ENCODE measurements around the gene ETFA. TPM values are rescaled to one million over a fixed set of nuclear protein-coding genes. Genes with fewer than 3 reads are reported as not detected.
A peak's percentile ranks its signal among the peaks of the same experiment; 100 is the strongest.

The ETFA gene
- polyA plus RNA-seq, 3 donors from 2014 or later = 146 to 157 (median 157) TPM

DNA sequence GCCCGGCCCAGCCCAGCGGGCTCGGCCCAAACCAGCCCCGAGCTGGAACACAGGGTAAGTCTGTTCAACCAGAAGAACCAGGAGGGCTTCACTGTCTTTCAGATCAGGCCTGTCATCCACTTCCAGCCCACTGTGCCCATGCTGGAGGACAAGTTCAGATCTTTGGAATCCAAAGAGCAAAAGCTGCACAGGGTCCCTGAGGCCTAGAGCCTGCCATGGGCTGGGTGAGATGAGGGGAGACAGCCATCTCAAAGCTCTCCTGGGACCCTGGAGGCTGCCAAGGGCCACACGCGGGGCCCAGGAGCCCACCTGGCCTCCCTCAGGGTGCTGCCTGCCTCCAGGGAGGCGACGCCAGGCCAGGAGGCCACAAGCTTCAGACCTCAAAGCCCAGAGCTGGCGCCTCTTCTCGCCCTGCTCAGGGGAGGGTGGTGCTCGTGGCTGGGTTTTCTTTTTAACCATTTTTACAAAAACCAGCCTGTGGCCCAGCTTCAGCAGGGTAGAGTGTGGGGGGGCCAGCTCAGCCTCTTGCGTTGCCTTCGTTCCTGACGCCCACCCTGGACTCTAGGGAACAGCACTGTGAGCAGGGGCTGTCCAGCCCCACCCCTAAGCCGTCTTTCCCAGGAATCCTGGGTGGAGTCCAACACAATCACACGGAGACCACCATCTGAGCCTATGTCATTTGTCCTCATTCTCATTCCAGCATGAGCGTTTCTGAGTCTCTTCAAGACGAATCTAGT lies 107.0 kb downstream of the ETFA start:
- Mint-ChIP-seq H3K9me3 (no peaks in the 10 kb centered on the region), H3K4me3 (no peak overlapping the region), H3K36me3 (peaks cover 0 to 9% (median 4%) of the 10 kb centered on the region in 3 donors), H3K27me3 (ENCODE audit: low read depth in 3 of 3) (peaks cover 0 to 4% (median 2%) of the 10 kb centered on the region in 3 donors), H3K27ac (no peak overlapping the region), H3K4me1 (no peaks in the 10 kb centered on the region)
- DNase-seq = no peak

DNA sequence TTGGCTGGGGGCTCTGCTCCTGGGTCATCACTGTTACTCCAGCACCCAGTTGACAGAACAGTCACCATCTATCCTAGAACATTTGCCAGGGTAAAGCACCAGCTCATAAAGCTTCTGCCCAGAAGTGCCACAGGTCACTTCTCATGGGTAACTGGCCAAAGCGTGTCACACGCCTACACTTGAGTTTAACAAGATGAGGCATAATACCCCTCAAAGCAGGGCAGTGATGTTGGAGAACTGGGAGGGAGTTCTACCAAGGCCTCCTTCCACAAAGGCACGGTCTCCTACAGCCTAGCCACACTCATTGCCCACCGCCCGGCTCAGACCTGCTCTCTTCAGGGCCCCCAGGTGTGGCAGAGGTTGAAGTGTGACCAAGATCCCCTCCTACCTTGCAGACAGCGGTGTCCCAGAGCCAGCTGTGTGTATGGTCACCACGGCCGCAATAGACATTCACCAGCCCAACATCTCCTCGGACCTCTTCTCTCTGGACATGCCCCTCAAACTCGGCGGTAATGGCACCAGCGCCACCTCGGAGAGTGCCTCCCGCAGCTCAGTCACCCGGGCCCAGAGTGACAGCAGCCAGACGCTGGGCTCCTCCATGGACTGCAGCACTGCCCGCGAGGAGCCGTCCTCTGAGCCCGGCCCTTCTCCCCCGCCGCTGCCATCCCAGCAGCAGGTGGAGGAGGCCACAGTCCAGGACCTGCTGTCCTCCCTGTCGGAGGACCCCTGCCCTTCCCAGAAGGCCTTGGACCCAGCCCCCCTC lies 107.7 kb downstream of the ETFA start:
- Mint-ChIP-seq H3K4me1 (no peaks in the 10 kb centered on the region), H3K27me3 (ENCODE audit: low read depth in 3 of 3) (peaks cover 0 to 4% (median 2%) of the 10 kb centered on the region in 3 donors), H3K27ac (no peak overlapping the region), H3K4me3 (no peak overlapping the region), H3K36me3 (peaks cover 0 to 13% (median 4%) of the 10 kb centered on the region in 3 donors), H3K9me3 (no peaks in the 10 kb centered on the region)
- no peak for DNase-seq

DNA sequence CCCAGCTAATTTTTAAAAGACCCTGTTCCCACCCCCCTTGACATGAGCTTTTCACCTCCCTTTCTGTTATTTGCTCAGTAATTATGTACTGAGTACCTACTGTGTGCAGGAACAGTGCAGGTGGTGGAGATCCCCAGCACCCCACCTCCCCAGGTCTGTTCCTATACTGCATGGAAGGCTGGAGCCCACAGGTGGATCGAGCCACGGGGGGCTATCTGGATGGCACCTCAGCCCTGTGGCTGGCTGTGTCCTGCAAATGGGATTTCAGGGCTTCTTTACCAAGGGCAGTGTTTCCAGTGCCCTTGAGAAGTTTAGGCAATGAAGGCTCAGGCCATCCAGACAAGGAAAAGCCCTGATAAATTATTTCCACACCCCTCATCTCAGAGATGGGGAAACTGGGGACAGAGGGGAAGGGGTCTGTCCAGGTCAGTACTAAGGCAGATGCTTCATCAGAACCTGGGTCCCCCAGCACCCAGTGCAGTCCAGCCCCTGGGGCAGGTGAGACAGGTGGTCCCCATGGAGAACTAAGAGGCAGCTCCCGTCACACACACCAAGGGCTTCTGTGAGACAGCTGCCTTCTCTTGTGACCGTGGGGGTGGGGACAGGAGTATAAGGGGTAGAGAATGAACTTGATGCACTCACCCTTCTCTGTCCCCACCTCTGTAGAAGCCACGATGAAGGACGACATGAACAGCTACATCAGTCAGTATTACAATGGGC lies 109.6 kb downstream of the ETFA start:
- Mint-ChIP-seq H3K9me3 (no peaks in the 10 kb centered on the region), H3K4me3 (no peak overlapping the region), H3K36me3 (peaks cover 0 to 4% (median 0%) of the 10 kb centered on the region in 3 donors)

DNA sequence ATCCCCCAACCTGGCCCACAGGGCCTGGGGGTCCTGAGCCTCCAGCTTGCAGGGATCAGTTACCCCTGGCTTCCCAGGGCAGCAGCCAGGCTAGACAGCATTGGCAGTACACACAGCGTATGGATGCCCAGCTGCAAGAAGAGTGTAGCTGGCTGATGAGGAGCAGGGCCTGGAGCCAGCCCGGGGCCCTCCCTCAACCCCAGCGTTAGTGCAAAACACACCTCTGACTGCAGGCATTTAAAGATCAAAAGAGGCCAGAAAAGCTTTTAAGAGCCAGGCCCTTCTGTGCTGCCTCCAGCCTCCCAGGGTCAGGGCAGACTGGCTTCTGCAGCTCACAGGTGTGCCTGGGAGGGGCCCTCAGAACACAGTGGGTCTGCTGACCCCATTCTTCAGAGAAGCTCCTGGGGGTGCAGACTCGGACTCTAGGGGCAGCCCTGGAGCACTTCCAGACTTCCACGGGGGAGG lies 110.6 kb downstream of the ETFA start:
- H3K9me3 Mint-ChIP-seq = no peaks in the 10 kb centered on the region
- no peak overlapping the region for H3K4me3 Mint-ChIP-seq
- H3K27me3 Mint-ChIP-seq (ENCODE audit: low read depth in 3 of 3) = no peaks in the 10 kb centered on the region
- no peak for DNase-seq
- peaks cover 0 to 4% (median 0%) of the 10 kb centered on the region in 3 donors for H3K36me3 Mint-ChIP-seq
- H3K4me1 Mint-ChIP-seq = peaks cover 0 to 3% of the 10 kb centered on the region in 2 donors
- H3K27ac Mint-ChIP-seq = no peak overlapping the region

More for the DNA sequence above, 109.6 kb downstream of the ETFA start:
- peaks cover 0 to 3% of the 10 kb centered on the region in 2 donors for H3K4me1 Mint-ChIP-seq
- DNase-seq = no peak
- H3K27me3 Mint-ChIP-seq (ENCODE audit: low read depth in 3 of 3) = peaks cover 0 to under 1% (median 0%) of the 10 kb centered on the region in 3 donors
- peak overlapping the region in 1 of 6 donors; percentile 55 for H3K27ac Mint-ChIP-seq

DNA sequence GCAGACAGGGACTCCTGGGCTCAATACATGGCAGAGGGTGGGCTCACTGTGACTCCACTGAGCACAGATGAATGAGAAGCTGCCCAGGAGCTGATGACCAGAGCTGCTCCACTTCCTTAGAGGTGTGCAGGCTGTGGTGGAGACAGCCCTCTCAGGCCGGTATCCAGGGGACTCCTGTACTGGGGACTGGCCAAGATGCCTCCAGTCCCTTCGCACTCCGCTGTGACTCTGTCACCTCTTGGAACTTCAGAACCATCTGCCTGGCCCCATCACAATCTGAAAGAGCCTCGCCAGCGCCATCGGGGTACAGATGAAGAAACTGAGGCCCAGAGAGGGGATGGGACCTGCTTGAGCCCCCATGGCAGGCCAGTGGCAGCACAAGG lies 111.2 kb downstream of the ETFA start:
- Mint-ChIP-seq H3K4me3 (no peak overlapping the region), H3K27me3 (ENCODE audit: low read depth in 3 of 3) (no peaks in the 10 kb centered on the region), H3K9me3 (no peaks in the 10 kb centered on the region), H3K27ac (no peak overlapping the region), H3K36me3 (peaks cover 0 to 4% (median 0%) of the 10 kb centered on the region in 3 donors), H3K4me1 (peaks cover 0 to 3% of the 10 kb centered on the region in 2 donors)
- no peak for DNase-seq

DNA sequence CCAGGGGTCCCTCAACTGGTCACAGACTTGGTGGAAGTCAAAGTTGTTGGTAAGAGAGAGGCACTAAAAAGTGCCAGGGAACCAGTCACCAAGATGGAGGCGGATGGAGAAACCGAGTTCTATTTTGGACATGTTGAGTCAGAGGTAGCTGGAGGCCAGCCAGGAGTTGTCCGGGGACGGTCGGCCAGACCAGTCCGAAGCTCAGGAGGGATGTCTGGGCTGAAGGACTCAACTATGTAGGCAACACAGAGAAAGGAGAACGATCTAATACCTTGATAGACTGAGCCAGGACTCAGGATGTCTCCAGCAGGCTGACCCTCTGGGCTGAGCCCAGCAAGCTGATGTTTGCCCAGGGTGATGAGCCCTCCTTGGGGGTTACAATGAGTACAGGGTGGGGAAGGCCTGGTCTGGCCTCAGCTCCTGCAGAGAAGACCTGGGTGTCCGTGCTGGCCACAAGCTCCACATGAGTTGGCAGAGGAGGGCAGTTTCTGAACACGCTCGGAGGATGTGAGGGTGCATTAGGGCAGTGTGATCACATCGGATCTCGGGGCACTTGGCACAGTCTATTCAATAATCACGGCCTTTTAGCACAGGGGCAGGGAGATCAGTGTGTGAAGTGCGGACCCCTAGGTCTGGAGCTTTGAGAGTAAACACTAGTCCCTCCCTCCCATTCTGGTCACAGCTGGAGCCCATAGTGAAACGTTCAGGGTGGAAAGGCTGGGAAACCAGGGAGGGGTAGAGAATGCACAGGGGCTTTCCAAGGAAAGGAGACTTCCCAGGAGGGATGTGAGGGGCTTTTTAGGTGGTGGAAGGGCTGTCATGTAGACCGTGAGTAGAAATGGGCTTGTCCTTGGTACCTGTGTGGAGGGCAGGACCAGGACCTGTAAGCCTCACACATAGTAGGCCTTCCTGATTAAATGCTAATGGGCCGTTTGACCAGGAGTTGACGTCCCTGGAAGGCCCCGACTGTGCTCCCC lies 111.9 kb downstream of the ETFA start:
- Mint-ChIP-seq H3K27ac (peak overlapping the region in 1 of 6 donors; percentile 49), H3K4me1 (peaks cover 0 to 3% of the 10 kb centered on the region in 2 donors)

DNA sequence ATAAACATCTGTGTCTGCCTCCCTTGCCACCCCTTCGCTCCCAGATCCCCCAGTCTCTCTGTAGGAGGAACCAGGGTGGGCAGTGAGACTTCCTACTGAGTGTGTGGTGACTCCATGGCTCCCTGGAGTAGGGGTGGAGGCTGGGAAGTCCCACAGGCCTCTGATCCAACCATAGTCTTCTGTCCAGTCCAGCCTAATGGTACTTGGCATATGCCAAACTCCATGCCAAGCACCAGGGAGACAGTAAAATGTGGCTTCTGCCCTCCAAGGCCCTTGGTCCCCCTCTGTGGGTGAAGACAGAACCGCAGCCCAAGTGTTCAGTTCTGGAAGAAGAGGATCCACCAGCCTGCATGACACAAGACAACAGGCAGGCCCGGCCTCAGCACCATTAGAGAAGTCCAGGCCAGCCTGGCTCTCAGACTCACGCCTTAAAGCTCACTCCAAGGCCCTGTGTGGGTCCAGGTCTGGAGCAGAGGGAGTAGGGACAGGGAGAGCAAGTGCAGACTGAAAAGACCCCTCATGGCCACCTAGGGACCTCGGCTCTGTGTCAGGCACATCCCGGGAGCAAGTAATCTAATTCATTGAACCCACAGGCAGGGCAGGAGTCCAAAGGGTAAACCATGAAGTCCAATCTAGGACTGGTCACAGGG lies 112.7 kb downstream of the ETFA start:
- DNase-seq = no peak
- Mint-ChIP-seq H3K4me1 (peaks cover 0 to 3% of the 10 kb centered on the region in 2 donors), H3K4me3 (no peak overlapping the region), H3K27me3 (ENCODE audit: low read depth in 3 of 3) (peaks cover 2 to 5% (median 4%) of the 10 kb centered on the region in 3 donors), H3K36me3 (peaks cover 0 to 4% (median 0%) of the 10 kb centered on the region in 3 donors), H3K9me3 (no peaks in the 10 kb centered on the region), H3K27ac (no peak overlapping the region)

More for the DNA sequence above, 111.9 kb downstream of the ETFA start:
- Mint-ChIP-seq H3K9me3 (no peaks in the 10 kb centered on the region), H3K27me3 (ENCODE audit: low read depth in 3 of 3) (peaks cover 0 to 2% (median 0%) of the 10 kb centered on the region in 3 donors), H3K4me3 (no peak overlapping the region), H3K36me3 (peaks cover 0 to 4% (median 0%) of the 10 kb centered on the region in 3 donors)
- DNase-seq = no peak

DNA sequence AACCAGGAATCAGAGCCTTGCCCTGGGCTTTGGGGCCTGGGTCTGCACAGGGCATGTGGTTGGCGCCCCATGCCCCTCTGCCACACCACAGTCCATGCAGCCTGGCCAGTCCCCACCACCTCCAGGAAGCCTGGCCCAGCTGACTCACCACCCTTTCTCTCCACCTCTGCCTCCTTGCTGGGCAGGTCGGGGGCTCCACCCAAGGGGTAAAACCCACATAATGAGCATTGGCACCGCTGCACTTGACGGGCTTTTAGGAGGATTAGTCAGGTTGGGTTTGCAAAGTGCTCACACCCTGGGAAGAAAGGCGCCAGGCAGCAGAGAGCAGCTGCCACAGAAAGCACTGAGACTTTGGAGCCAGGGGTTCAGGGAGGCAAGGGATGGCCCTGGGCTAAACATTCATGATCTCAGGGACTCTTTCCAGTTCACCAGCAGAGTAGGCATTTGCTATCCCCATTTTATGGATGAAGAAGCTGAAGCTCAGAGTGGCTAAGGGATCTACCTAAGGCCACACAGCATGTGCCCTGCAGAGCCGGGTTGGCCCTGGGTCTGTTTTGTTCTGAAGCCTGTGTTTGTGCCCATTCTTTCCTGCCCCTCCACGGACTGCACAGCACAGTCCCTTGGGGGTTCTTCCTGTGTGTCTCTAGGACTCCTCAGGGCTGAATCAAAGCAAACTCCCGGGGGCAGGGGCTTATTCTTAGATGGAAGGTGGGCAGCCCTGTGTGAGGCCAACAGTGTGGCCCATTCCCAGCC lies 113.4 kb downstream of the ETFA start:
- Mint-ChIP-seq H3K4me3 (no peak overlapping the region), H3K4me1 (peaks cover 0 to 3% of the 10 kb centered on the region in 2 donors), H3K36me3 (peaks cover 0 to 4% (median 0%) of the 10 kb centered on the region in 3 donors), H3K27ac (no peak overlapping the region), H3K27me3 (ENCODE audit: low read depth in 3 of 3) (peaks cover 2 to 7% (median 5%) of the 10 kb centered on the region in 3 donors), H3K9me3 (no peaks in the 10 kb centered on the region)
- DNase-seq = no peak

DNA sequence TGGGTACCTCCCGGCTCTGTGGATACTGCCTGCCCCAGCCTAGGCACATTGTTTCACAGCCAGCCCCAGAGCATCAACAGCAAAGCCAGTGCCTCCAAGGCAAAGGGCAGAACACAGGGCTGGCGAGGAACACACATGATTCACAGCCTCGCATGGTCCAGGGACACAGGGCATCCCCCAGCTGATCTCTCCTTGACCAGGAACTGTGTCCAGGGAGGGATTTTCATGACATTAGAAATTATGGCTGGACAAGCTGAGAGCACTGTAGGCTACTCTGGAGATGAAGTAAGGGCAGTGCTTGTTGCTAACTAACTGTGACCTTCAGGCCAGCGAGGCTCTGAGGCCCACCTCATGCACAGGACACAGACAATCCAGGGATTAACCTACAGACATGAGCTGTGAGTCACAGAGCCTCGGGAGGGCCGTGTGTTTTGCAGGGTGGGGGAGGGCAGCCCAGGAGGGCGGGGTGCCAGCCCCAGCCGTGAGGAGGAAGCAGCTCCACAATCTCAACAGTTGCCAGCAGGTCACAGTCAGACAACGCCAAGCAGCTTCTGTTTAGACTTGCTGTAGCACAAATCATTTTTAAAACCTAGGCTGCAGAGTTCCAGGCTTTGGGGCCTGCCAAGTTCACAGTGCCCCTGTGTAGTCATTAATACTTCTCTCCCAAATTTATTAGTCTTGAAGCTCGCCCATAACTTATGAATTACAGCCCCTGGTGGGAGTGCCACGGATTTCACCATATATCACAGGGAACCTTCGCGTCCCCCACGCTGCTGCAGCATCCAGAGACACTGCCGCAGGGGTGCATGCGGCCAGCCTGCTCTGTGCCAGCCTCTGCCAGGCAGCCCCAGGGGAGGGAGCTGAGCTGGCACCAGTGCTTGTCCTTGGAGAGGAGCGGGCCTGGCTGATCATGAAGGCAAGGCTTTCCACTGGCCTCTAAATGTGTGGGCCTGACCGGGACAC lies 114.7 kb downstream of the ETFA start:
- Mint-ChIP-seq H3K27me3 (ENCODE audit: low read depth in 3 of 3) (peaks cover 2 to 8% (median 5%) of the 10 kb centered on the region in 3 donors), H3K9me3 (peaks cover 0 to 3% (median 0%) of the 10 kb centered on the region in 6 donors), H3K36me3 (peaks cover 0 to 4% (median 0%) of the 10 kb centered on the region in 3 donors), H3K4me1 (peaks cover 0 to 3% of the 10 kb centered on the region in 2 donors), H3K27ac (peak overlapping the region in 1 of 6 donors; percentile 24), H3K4me3 (no peak overlapping the region)
- no peak for DNase-seq

DNA sequence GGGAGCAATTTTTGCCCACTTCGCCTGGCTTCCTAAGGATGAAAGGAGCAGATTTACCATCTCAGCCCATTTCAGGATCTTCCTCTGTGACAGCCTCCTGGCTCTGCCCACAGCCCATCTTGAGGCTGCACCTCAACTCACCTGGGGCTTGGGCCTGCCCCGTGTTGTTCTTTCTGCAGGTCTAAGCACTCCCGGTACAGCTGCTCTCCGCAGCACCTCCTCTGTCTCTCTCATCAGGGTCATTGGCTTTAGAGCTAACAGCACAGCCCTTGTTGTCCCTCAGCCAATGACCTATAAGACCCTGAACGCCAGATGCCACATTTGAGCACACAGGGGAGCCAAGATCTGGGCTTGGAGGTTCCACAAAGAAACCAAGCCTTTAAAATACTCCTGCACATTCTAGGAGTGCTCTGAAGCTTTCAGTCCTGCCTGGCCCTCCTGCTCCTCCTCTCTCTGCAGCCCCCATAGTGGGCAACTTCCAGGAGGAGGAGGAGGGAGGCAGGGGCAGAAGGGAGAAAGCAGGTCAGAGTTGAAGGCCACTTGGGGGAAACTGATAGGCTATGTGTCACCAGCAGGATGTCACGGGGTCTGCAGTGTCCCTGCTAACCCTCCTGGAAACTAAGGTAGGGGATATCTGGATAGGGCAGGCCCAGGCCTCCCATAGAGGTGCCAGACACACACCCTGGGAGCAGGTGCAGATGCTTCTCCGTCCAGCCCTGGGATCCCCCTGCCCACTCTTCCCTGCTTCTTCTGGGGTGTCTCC lies 115.6 kb downstream of the ETFA start:
- Mint-ChIP-seq H3K27me3 (ENCODE audit: low read depth in 3 of 3) (peaks cover 5 to 10% (median 7%) of the 10 kb centered on the region in 3 donors), H3K36me3 (peaks cover 0 to 4% (median 0%) of the 10 kb centered on the region in 3 donors), H3K9me3 (peaks cover 0 to 3% (median 0%) of the 10 kb centered on the region in 6 donors), H3K27ac (peak overlapping the region in 1 of 6 donors; percentile 28), H3K4me3 (no peak overlapping the region), H3K4me1 (peaks cover 7 to 9% of the 10 kb centered on the region in 2 donors)
- DNase-seq = no peak
